Neuronal stem cell (in vitro differentiated cells): Measurements from ENCODE around the gene FGD3.

Experiments
- DNase-seq: peaks from one replicate; pipeline ENCODE4 v3.0.0-alpha.2; 2013; ENCODE audit warnings: low spot score
- H2AFZ ChIP-seq: one replicate; pipeline ENCODE4 v1.6.1; 2013; ENCODE audit warnings: mild to moderate bottlenecking, low read length, inconsistent platforms
- H2AK5ac ChIP-seq: 2 replicates; pipeline ENCODE4 v1.6.1; 2013; ENCODE audit warnings: low read depth, mild to moderate bottlenecking, inconsistent platforms, low read length, moderate library complexity, mixed read lengths
- H2BK120ac ChIP-seq: 2 replicates; pipeline ENCODE4 v1.6.1; 2013; ENCODE audit warnings: low read depth, mild to moderate bottlenecking, inconsistent platforms, low read length, moderate library complexity, mixed read lengths
- H2BK12ac ChIP-seq: one replicate; pipeline ENCODE4 v1.6.1; 2013; ENCODE audit warnings: low read length, inconsistent platforms
- H2BK15ac ChIP-seq: 2 replicates; pipeline ENCODE4 v1.6.1; 2013; ENCODE audit warnings: mild to moderate bottlenecking, low read length, inconsistent platforms, mixed read lengths
- H2BK5ac ChIP-seq: one replicate; pipeline ENCODE4 v1.6.1; 2013; ENCODE audit warnings: inconsistent platforms, mild to moderate bottlenecking, low read length, moderate library complexity
- H3K14ac ChIP-seq: one replicate; pipeline ENCODE4 v1.6.1; 2013; ENCODE audit warnings: low read length, inconsistent platforms
- H3K18ac ChIP-seq: 2 replicates; pipeline ENCODE4 v1.6.1; 2013; ENCODE audit warnings: low read length, inconsistent platforms
- H3K23ac ChIP-seq: 2 replicates; pipeline ENCODE4 v1.6.1; 2013; ENCODE audit warnings: low read depth, mild to moderate bottlenecking, mixed read lengths, low read length, inconsistent platforms; ENCODE audit not compliant: poor library complexity
- H3K27ac ChIP-seq: replicated peaks from 3 replicates; pipeline ENCODE4 v1.5.1; 2013; ENCODE audit warnings: low read length, inconsistent platforms
- H3K27me3 ChIP-seq, 3 experiments: 2 replicates each; pipeline ENCODE4 v1.6.1; 2013; ENCODE audit warnings: low read length in 3 of 3, mild to moderate bottlenecking in 2 of 3, inconsistent platforms in 1 of 3, low read depth in 1 of 3, mixed read lengths in 1 of 3, moderate library complexity in 1 of 3; ENCODE audit not compliant: control insufficient read depth in 3 of 3, insufficient read depth in 3 of 3
- H3K36me3 ChIP-seq, 2 donors: replicated peaks in 1 of 2; 2 replicates each; pipeline ENCODE4 v1.6.1; 2013; ENCODE audit warnings: low read length in 2 of 2; ENCODE audit not compliant: control insufficient read depth in 2 of 2, insufficient read depth in 2 of 2
- H3K4ac ChIP-seq: 2 replicates; pipeline ENCODE4 v1.6.1; 2013; ENCODE audit warnings: inconsistent platforms, mild to moderate bottlenecking, low read length, moderate library complexity
- H3K4me1 ChIP-seq, 2 donors: 1 replicate in 1 of 2; 2 replicates in 1 of 2; pipeline ENCODE4 v1.6.1; 2013; ENCODE audit warnings: low read length in 2 of 2, low read depth in 1 of 2; ENCODE audit not compliant: control insufficient read depth in 2 of 2, insufficient read depth in 1 of 2
- H3K4me2 ChIP-seq: one replicate; pipeline ENCODE4 v1.6.1; 2013; ENCODE audit warnings: mild to moderate bottlenecking, low read length, inconsistent platforms; ENCODE audit not compliant: insufficient read depth, poor library complexity, severe bottlenecking
- H3K4me3 ChIP-seq, 2 donors: 2 replicates each; pipeline ENCODE4 v1.5.1; 2013; ENCODE audit warnings: low read length in 2 of 2, mild to moderate bottlenecking in 2 of 2, inconsistent platforms in 1 of 2, moderate library complexity in 1 of 2
- H3K79me1 ChIP-seq: one replicate; pipeline ENCODE4 v1.6.1; 2013; ENCODE audit warnings: low read depth, mild to moderate bottlenecking, inconsistent platforms, low read length, moderate library complexity
- H3K9ac ChIP-seq: one replicate; pipeline ENCODE4 v1.6.1; 2013; ENCODE audit warnings: mild to moderate bottlenecking, low read depth, low read length, inconsistent platforms; ENCODE audit not compliant: poor library complexity
- H3K9me3 ChIP-seq, 2 donors: replicated peaks in 1 of 2; 2 replicates each; pipeline versions ENCODE3 to v1.6.1; 2013; ENCODE audit warnings: low read length in 2 of 2, mild to moderate bottlenecking in 2 of 2, inconsistent platforms in 1 of 2, low read depth in 1 of 2, mixed read lengths in 1 of 2, moderate library complexity in 1 of 2; ENCODE audit not compliant: control insufficient read depth in 2 of 2, insufficient read depth in 1 of 2
- H4K8ac ChIP-seq: one replicate; pipeline ENCODE4 v1.6.1; 2013; ENCODE audit warnings: low read depth, mild to moderate bottlenecking, inconsistent platforms, low read length, moderate library complexity
- H4K91ac ChIP-seq: one replicate; pipeline ENCODE4 v1.6.1; 2013; ENCODE audit warnings: low read length, low read depth, mild to moderate bottlenecking, inconsistent platforms; ENCODE audit not compliant: poor library complexity
- WGBS, 2 donors: extraction: QIAGEN DNeasy Blood & Tissue Kit; methylation state at CpG; one replicate each; pipeline ENCODE4 v1.1.7; 2013; ENCODE audit warnings: missing lambda C conversion rate in 2 of 2, mixed read lengths in 1 of 2; ENCODE audit not compliant: insufficient read length in 2 of 2, insufficient replicate concordance in 1 of 2; ENCODE audit errors: extremely low coverage in 2 of 2; 5-methylcytosine and 5-hydroxymethylcytosine counted together

The FGD3 gene

DNA sequence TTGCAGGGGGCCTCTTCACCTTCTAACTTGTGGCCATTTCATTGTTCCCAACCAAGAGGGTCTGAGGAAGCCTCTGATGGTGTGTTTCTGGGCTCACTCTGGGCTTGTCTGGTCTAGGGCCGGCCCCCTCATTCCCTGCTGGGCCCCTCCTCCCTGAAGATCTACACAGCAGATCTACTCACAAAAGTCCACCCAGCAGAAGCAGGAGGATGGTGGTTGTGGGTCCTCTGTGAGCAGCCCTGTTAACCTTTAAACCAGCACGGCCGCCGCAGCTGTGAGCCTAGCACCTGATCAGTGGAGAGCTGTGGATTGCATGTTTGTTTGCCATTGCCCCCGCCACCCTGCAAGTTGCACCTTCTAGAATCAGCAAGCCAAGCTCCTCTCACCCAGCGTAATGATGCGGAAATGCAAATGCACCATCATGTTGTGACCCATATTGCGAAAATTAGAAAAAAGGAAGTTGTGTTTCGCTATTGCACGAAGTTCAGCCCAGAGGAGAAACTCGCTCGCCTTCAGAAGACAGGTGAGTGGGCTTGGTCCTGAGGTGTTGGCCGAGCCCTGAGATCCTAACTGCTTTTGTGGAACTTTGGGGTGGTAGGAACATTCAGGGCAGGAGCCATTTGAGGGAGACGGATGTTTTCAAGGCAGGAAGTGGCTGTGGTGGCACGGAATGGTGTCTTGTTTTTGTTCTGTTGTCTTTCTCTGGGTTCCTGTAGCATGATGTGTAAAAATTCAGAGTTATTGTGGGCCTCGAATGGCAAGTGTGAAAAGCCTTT lies 16.7 kb downstream of the FGD3 start:
- DNase-seq: no peak
- WGBS, 2 donors: no CpG with 5 or more reads among the region's 16 CpGs
- H2BK120ac ChIP-seq: peak overlapping the region; percentile 17
- peak overlapping the region; percentile 25 for H2AFZ ChIP-seq
- peak overlapping the region; percentile 19 for H2BK15ac ChIP-seq
- peak overlapping the region; percentile 70 for H2BK5ac ChIP-seq
- no peak overlapping the region for H3K4me3 ChIP-seq
- H3K4me2 ChIP-seq: no peak overlapping the region
- H3K27ac ChIP-seq: no peak overlapping the region
- H2BK12ac ChIP-seq: no peak overlapping the region
- H3K9me3 ChIP-seq: peaks cover 0 to 3% of the 10 kb centered on the region in 2 donors
- no peak overlapping the region for H3K4ac ChIP-seq
- no peaks in the 10 kb centered on the region for H3K36me3 ChIP-seq
- H4K91ac ChIP-seq: no peak overlapping the region
- no peak overlapping the region for H2AK5ac ChIP-seq
- peaks cover 8 to 14% of the 10 kb centered on the region in 2 donors for H3K4me1 ChIP-seq
- no peak overlapping the region for H3K14ac ChIP-seq
- no peak overlapping the region for H3K23ac ChIP-seq
- H3K27me3 ChIP-seq: no peaks in the 10 kb centered on the region
- H3K79me1 ChIP-seq: no peaks in the 10 kb centered on the region
- H3K18ac ChIP-seq: peak overlapping the region; percentile 63
- no peak overlapping the region for H4K8ac ChIP-seq
- H3K9ac ChIP-seq: no peak overlapping the region

DNA sequence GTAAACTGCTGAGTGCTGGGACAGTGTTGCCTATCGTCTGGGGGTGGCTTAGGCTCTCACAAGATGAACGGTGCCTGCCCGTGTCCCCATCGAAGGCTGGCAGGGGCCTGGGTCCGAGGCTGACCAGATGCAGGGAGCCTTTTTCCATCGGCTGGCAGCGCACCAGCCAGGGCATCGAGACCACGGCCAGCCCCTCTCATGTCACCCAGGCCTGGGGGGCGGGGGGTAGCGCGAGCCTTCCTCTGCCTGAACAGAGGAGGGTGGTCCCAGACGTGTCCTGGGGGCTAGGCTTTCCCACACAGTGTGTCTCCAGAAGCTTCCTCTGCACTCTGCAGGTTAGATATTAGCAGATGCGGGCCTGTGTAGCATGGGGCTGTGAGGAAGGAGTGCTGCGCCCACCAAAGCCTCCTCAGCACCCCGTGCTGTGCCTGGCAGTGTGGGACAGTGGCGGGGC lies 17.3 kb downstream of the FGD3 start:
- Histone ChIP-seq H3K27ac (no peak overlapping the region), H2BK15ac (peak overlapping the region; percentile 65), H3K4me1 (peaks cover 11 to 19% of the 10 kb centered on the region in 2 donors), H2BK12ac (peak overlapping the region; percentile 4), H3K18ac (peak overlapping the region; percentile 85), H3K79me1 (no peaks in the 10 kb centered on the region), H2BK5ac (peak overlapping the region; percentile 70), H2AK5ac (peak overlapping the region; percentile 81), H4K91ac (no peak overlapping the region), H3K9ac (peak overlapping the region; percentile 60), H3K23ac (no peak overlapping the region), H2BK120ac (peak overlapping the region; percentile 17), H3K36me3 (no peaks in the 10 kb centered on the region), H3K4me3 (no peak overlapping the region), H3K9me3 (peaks cover 0 to 3% of the 10 kb centered on the region in 2 donors), H4K8ac (no peak overlapping the region), H3K14ac (peak overlapping the region; percentile 9), H3K4ac (no peak overlapping the region), H3K27me3 (no peaks in the 10 kb centered on the region), H3K4me2 (no peak overlapping the region), H2AFZ (peak overlapping the region; percentile 25)
- WGBS, 2 donors: no CpG with 5 or more reads among the region's 17 CpGs
- DNase-seq: no peak

DNA sequence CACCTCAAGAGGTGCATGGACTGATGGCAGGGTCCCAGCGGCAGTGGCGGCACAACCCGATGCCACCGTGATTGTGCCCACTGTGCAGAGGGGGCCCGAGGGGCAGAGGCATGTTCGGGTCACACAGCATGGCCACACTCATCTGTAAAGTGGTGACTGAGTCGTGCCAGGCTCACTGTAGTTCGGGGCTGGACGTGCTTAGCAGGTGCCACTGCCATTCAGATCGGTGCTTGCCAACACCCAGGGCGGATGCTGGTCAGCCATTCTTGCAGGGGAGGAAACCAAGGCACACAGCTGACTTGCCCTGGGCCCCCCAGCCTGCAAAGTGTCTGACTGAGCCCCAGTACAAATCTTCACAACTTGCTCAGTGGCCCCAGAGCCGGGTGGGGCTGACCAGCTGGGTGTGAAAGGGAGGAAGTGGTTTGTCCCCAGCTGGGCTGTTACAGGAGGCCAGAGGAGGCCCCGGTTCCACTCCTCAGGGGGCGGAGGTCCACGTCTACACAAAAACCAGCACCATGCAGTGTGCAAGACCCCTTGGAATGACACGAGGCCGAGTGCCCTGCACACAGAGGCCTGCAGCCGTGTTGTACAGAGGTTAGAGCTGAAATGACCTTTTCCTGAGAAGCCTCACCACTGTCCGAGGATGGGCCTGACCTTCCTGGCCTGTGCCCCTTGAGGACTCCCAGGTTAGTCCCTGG lies 17.9 kb downstream of the FGD3 start:
- Histone ChIP-seq H3K18ac (peak overlapping the region; percentile 85), H3K4ac (no peak overlapping the region), H4K8ac (no peak overlapping the region), H3K9me3 (peaks cover 0 to 3% of the 10 kb centered on the region in 2 donors), H3K79me1 (no peaks in the 10 kb centered on the region), H2AK5ac (peak overlapping the region; percentile 83), H3K4me1 (peaks cover 16 to 24% of the 10 kb centered on the region in 2 donors), H3K9ac (peak overlapping the region; percentile 60), H3K4me3 (no peak overlapping the region), H4K91ac (peak overlapping the region; percentile 76), H3K36me3 (no peaks in the 10 kb centered on the region), H3K4me2 (no peak overlapping the region), H2BK12ac (peak overlapping the region; percentile 25), H2BK15ac (peak overlapping the region; percentile 65), H3K27me3 (no peaks in the 10 kb centered on the region), H3K27ac (no peak overlapping the region), H2BK5ac (no peak overlapping the region), H3K14ac (peak overlapping the region; percentile 56), H2BK120ac (peak overlapping the region; percentile 17), H3K23ac (no peak overlapping the region), H2AFZ (peak overlapping the region; percentile 30)
- DNase-seq: no peak
- WGBS, 2 donors: no CpG with 5 or more reads among the region's 19 CpGs
